ENCODE measurements around the gene IRAK1. TPM values are rescaled to one million over a fixed set of nuclear protein-coding genes. Genes with fewer than 3 reads are reported as not detected.

The IRAK1 gene
- polyA plus RNA-seq, 1 of the 3 experiments (the other 2 are of a cell fraction) = 68.5 TPM

DNA sequence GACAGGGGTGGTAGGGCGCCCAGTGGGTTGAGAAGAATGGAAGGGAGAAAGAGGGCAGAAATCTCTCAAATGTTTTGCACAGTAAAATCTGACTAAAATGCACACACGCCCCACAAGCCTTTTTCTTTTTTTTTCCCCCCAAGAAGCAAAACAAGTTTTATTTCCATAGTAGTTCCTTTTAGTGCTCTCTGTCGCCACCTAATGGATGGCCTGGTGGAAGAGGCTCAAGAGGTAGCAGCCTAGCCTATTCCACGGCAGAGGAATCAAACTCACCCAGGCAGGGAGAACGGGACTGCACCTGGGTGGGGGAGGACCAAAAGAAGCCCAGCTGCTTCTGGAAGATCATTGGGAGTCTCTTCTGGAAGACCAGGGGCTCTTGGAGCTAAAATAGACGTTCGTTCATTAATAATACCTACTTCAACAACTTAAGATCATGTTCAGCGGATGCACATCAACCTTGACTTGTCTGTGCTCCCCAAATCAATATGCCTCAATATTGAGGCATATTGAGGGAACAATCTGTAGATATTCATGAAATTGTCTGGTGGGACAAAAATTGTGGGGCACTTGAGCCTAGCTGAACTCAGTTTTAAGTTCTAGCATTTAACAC lies 31.6 kb upstream of the IRAK1 start:
- Histone ChIP-seq H3K27ac (ENCODE audit: low read depth in 2 of 2, low read length in 1 of 2) (no peak overlapping the region), H3K36me3 (replicated peaks in 1 of 2; ENCODE audit: control insufficient read depth in 1 of 2, insufficient read depth in 2 of 2, low read length in 1 of 2) (no peaks in the 10 kb centered on the region), H3K4me1 (ENCODE audit: control insufficient read depth in 1 of 2, insufficient read depth in 2 of 2, low read depth in 1 of 2, low read length in 1 of 2) (peaks cover 10 to 14% of the 10 kb centered on the region in 2 experiments; a peak in 3 of 4 replicates), H3F3A (replicated peaks; ENCODE audit: insufficient read depth) (peaks cover 15% of the 10 kb centered on the region), H3K9me2 (no peaks in the 10 kb centered on the region), H3K79me2 (ENCODE audit: insufficient read depth) (peaks cover 60% of the 10 kb centered on the region), H4K20me1 (ENCODE audit: insufficient read depth) (peaks cover 22% of the 10 kb centered on the region), H2AFZ (ENCODE audit: low read depth) (no peak overlapping the region), H3K9ac (no peak overlapping the region), H3K4me2 (no peak overlapping the region), H3K4me3 (ENCODE audit: low read depth in 2 of 2, low read length in 1 of 2) (no peak overlapping the region), H3K9me3 (no peaks in the 10 kb centered on the region), H3K27me3 (ENCODE audit: insufficient read depth) (no peaks in the 10 kb centered on the region; the same call in 1 of the 2 replicates)
- POLR2A ChIA-PET = no interaction called here
- CTCF ChIA-PET = interaction anchor here (0.8 to 8.9 kb wide), 13 partner anchors 8 to 104 kb away, joined by 3 to 89 read pairs (median 4); no protein-coding TSS in a partner anchor
- TF ChIP-seq MXI1 (IDR thresholded peaks at IDR 0.05; ENCODE audit: low read depth, low read length) (no peak), RAD21 (IDR thresholded peaks at IDR 0.05; ENCODE audit: low read length) (peak; percentile 63), SMC3 (IDR thresholded peaks at IDR 0.05; ENCODE audit: low read depth, low read length) (peak; percentile 51), SIN3A (IDR thresholded peaks at IDR 0.05; ENCODE audit: borderline replicate concordance, low read depth, low read length) (no peak), RXRA (IDR thresholded peaks at IDR 0.05; ENCODE audit: borderline replicate concordance, low read depth) (no peak), FOXJ3 (CRISPR knock-in tag; IDR thresholded peaks at IDR 0.05) (no peak), TEAD4 (IDR thresholded peaks at IDR 0.05; ENCODE audit: borderline replicate concordance, insufficient read depth) (no peak), YY1 (IDR thresholded peaks at IDR 0.05; ENCODE audit: low read depth) (no peak)
- TF ChIP-seq, protein P1, sequence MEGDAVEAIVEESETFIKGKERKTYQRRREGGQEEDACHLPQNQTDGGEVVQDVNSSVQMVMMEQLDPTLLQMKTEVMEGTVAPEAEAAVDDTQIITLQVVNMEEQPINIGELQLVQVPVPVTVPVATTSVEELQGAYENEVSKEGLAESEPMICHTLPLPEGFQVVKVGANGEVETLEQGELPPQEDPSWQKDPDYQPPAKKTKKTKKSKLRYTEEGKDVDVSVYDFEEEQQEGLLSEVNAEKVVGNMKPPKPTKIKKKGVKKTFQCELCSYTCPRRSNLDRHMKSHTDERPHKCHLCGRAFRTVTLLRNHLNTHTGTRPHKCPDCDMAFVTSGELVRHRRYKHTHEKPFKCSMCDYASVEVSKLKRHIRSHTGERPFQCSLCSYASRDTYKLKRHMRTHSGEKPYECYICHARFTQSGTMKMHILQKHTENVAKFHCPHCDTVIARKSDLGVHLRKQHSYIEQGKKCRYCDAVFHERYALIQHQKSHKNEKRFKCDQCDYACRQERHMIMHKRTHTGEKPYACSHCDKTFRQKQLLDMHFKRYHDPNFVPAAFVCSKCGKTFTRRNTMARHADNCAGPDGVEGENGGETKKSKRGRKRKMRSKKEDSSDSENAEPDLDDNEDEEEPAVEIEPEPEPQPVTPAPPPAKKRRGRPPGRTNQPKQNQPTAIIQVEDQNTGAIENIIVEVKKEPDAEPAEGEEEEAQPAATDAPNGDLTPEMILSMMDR (IDR thresholded peaks at IDR 0.05) = peak; percentile 85
- WGBS (ENCODE audit: low lambda C conversion rate) = 26% methylated on average over 8 of the region's 8 CpGs
- DNase-seq = peak; percentile 70

DNA sequence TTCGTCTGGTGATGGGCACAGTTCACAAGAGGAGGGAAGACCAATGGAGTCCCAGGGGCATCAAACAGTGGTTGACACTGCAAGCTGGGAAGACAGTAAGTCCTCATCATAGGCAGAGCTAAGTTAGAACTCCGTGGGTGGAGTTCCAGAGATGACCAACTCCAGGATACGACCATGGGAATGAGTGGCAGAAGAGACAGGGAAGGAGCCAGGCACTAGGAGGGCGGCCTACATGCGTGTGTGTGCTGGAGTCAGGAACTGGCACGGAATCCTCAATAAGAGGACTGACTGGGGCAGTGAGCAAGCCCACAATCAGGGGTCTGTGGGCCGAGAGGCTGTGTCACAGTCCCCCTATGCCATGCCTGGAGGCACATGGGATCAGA lies 30.4 kb upstream of the IRAK1 start:
- WGBS (ENCODE audit: low lambda C conversion rate) = 49% methylated on average over 7 of the region's 7 CpGs
- Histone ChIP-seq H3K79me2 (ENCODE audit: insufficient read depth) (peaks cover 62% of the 10 kb centered on the region), H3K4me3 (ENCODE audit: low read depth in 2 of 2, low read length in 1 of 2) (no peak overlapping the region), H3K9ac (no peak overlapping the region), H3K27me3 (ENCODE audit: insufficient read depth) (no peaks in the 10 kb centered on the region; the same call in 1 of the 2 replicates), H3K9me2 (no peaks in the 10 kb centered on the region), H3K4me2 (no peak overlapping the region), H3F3A (replicated peaks; ENCODE audit: insufficient read depth) (peaks cover 20% of the 10 kb centered on the region), H3K27ac (ENCODE audit: low read depth in 2 of 2, low read length in 1 of 2) (no peak overlapping the region), H3K36me3 (replicated peaks in 1 of 2; ENCODE audit: control insufficient read depth in 1 of 2, insufficient read depth in 2 of 2, low read length in 1 of 2) (no peaks in the 10 kb centered on the region), H3K9me3 (no peaks in the 10 kb centered on the region), H3K4me1 (ENCODE audit: control insufficient read depth in 1 of 2, insufficient read depth in 2 of 2, low read depth in 1 of 2, low read length in 1 of 2) (peaks cover 13 to 18% of the 10 kb centered on the region in 2 experiments; a peak in 3 of 4 replicates), H2AFZ (ENCODE audit: low read depth) (no peak overlapping the region), H4K20me1 (ENCODE audit: insufficient read depth) (peaks cover 19% of the 10 kb centered on the region; the same call in 1 of the 2 replicates)
- ChIA-PET CTCF (interaction anchor here (0.8 to 8.9 kb wide), 5 partner anchors 9 to 38 kb away, joined by 3 to 89 read pairs (median 4); no protein-coding TSS in a partner anchor), POLR2A (no interaction called here)
- DNase-seq = no peak
- no peak for TF ChIP-seq JUND (IDR thresholded peaks at IDR 0.05)
- TF ChIP-seq RFX5 (IDR thresholded peaks at IDR 0.05; ENCODE audit: low read length) = no peak
- no peak for TF ChIP-seq FOXM1 (IDR thresholded peaks at IDR 0.05; ENCODE audit: low read depth)
- TF ChIP-seq, protein P1 (IDR thresholded peaks at IDR 0.05) = no peak
- no peak for TF ChIP-seq MEF2A (IDR thresholded peaks at IDR 0.05; ENCODE audit: borderline replicate concordance, low read depth)
- no peak for TF ChIP-seq SMC3 (IDR thresholded peaks at IDR 0.05; ENCODE audit: low read depth, low read length)
- no peak for TF ChIP-seq TCF12 (IDR thresholded peaks at IDR 0.05)
- no peak for TF ChIP-seq POLR2AphosphoS5 (IDR thresholded peaks at IDR 0.05; ENCODE audit: low read depth, low read length)
